AG04450 (cell line): ENCODE data around the gene PRDM8. TPM values are rescaled to one million over a fixed set of nuclear protein-coding genes. Genes with fewer than 3 reads are reported as not detected.
"Not testable (repeated sequence)": the region's sequence is repeated elsewhere in the genome, so short reads cannot be mapped to it uniquely, and the experiment has no call there.

Experiments used
- CTCF ChIA-PET: fragments of 300-600, 350-600 bp; formaldehyde crosslinking; extraction: SDS; loops from one replicate; lab custom pipeline; 2022; ENCODE audit warnings: antibody characterized with exemption, inconsistent platforms; lab: Charles Lee
- POLR2A ChIA-PET: fragments of 350-600 bp; formaldehyde crosslinking; extraction: SDS; loops from one replicate; lab custom pipeline; 2021; ENCODE audit warnings: antibody characterized with exemption, inconsistent platforms; lab: Yijun Ruan, JAX
- DNase-seq: peaks from one replicate; pipeline ENCODE4 v3.0.0-alpha.2; 2011; ENCODE audit warnings: low read depth, low spot score
- H3K27ac ChIP-seq: one replicate; pipeline ENCODE4 v1.5.1; 2012; ENCODE audit warnings: low read depth, low read length, control low read depth
- H3K27me3 ChIP-seq: one replicate; pipeline ENCODE4 v1.6.0; 2012; ENCODE audit warnings: low read length; ENCODE audit not compliant: control insufficient read depth, insufficient read depth
- H3K4me3 ChIP-seq: 2 replicates; pipeline ENCODE4 v1.5.1; 2011; ENCODE audit warnings: mild to moderate bottlenecking, low read depth, low read length, control low read depth
- H3K9me3 ChIP-seq: 2 replicates; pipeline ENCODE4 v1.5.1; 2012; ENCODE audit warnings: low read length; ENCODE audit not compliant: control insufficient read depth, insufficient read depth
- polyA plus RNA-seq: library from polyadenylated mRNA; depleted of rRNA; stranded (reverse); fragments of >200 nt; gene quantifications from 2 replicates; pipeline ENCODE4 v1.2.3, GENCODE V29; 2011
- TF ChIP-seq, protein P1 (sequence below): IDR thresholded peaks from 2 replicates; pipeline ENCODE4 v1.5.1; 2011; ENCODE audit warnings: low read depth, low read length, control low read depth, inconsistent platforms

PRDM8 gene
- polyA plus RNA-seq, 1 experiment = 12.8 TPM

DNA sequence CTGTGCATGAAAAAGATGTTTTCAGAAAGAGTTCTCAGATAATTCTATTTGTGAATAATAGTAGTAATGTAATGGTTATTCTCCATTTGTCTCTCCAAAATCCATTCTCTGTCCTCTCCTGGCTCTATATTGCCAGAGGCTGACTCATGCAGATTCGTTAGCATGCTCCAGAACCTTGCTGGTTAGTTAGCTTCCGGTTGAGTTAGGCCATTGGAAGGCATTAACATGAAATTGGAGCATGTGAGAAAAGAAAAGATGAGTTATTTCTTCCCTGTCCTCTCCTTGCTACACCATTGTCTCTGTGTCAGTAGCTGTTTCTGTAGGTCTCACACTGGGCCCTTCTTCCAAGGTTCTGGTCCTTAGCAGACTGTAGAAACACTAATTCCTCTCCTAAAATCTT is 23.5 kb upstream of the PRDM8 start:
- Histone ChIP-seq H3K27me3 (no peaks in the 10 kb centered on the region), H3K27ac (no peak overlapping the region), H3K9me3 (peaks cover 5% of the 10 kb centered on the region; the same call in 1 of the 2 replicates), H3K4me3 (no peak overlapping the region)
- TF ChIP-seq, protein P1, sequence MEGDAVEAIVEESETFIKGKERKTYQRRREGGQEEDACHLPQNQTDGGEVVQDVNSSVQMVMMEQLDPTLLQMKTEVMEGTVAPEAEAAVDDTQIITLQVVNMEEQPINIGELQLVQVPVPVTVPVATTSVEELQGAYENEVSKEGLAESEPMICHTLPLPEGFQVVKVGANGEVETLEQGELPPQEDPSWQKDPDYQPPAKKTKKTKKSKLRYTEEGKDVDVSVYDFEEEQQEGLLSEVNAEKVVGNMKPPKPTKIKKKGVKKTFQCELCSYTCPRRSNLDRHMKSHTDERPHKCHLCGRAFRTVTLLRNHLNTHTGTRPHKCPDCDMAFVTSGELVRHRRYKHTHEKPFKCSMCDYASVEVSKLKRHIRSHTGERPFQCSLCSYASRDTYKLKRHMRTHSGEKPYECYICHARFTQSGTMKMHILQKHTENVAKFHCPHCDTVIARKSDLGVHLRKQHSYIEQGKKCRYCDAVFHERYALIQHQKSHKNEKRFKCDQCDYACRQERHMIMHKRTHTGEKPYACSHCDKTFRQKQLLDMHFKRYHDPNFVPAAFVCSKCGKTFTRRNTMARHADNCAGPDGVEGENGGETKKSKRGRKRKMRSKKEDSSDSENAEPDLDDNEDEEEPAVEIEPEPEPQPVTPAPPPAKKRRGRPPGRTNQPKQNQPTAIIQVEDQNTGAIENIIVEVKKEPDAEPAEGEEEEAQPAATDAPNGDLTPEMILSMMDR = no peak
- CTCF ChIA-PET = no interaction called here
- no peak for DNase-seq
- POLR2A ChIA-PET = no interaction called here

DNA sequence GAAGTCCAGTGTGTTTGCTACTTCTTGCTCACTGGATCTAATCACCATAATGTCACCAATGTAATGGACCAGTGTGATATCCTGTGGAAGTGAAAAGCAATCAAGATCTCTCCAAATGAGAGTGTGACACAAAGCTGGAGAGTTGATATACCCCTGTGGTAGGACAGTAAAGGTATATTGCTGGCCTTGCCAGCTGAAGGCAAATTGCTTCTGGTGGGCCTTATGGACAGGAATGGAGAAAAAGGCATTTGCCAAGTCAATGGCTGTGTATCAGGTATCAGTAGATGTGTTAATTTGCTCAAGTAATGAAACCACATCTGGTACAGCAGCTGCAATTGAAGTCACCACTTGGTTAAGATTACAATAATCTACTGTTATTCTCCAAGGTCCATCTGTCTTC is 19.5 kb upstream of the PRDM8 start:
- H3K27ac ChIP-seq, H3K4me3 ChIP-seq, DNase-seq, CTCF ChIA-PET, POLR2A ChIA-PET, H3K27me3 ChIP-seq: not testable (repeated sequence)
- H3K9me3 ChIP-seq = peaks cover 13% of the 10 kb centered on the region; the same call in 1 of the 2 replicates

DNA sequence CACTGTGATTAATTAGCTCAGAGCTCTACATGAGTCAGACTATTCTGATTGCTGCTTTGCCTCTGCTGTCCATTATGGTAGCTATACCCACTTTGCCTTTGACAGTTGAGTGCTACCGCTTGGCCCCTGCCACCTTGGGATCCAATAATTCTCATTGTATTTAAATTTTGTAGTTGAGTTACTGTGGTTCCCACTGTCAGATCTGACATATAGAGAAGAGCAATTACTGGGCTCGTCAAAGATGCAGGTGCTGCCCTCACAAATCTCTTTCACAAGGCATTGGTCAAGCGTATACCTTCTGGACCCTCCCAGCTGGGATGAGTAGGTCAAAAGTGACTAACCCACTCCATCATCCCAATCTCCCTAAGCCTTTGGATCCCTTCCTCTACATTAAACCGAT is 18.3 kb upstream of the PRDM8 start:
- ChIA-PET POLR2A (no interaction called here), CTCF (no interaction called here)
- DNase-seq = no peak
- Histone ChIP-seq H3K9me3 (peaks cover 13% of the 10 kb centered on the region; the same call in 1 of the 2 replicates), H3K27me3 (no peaks in the 10 kb centered on the region), H3K27ac (no peak overlapping the region), H3K4me3 (no peak overlapping the region)
- TF ChIP-seq, protein P1 = no peak

DNA sequence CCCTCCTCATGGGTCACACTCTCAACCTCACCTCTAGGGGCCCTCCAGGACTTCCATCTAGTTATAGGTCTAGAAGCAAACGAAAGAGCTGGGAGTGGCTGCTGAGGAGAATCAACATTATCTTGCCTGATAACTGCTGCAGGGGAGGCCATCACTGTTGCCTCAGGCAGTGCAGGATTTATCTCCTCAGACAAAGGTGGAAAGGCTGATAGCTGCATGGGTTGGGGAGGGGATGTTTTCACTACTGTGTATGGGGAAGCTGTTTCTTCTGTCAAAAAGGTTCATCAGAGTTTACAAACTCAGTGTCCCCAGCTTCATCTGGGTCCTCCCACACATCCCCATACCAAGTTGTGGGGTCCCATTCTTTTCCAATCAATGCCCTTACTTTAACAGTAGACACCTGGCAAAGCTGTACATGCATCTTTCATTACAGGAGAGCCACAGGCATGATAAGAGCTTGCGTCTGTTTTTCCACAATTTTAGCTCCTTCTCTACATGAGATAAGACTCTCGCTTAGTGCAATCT is 17.6 kb upstream of the PRDM8 start:
- ChIA-PET POLR2A (no interaction called here), CTCF (no interaction called here)
- TF ChIP-seq, protein P1 = no peak
- no peak overlapping the region for H3K4me3 ChIP-seq
- no peaks in the 10 kb centered on the region for H3K27me3 ChIP-seq
- no peak for DNase-seq
- H3K9me3 ChIP-seq = peaks cover 13% of the 10 kb centered on the region; the same call in 1 of the 2 replicates
- no peak overlapping the region for H3K27ac ChIP-seq

DNA sequence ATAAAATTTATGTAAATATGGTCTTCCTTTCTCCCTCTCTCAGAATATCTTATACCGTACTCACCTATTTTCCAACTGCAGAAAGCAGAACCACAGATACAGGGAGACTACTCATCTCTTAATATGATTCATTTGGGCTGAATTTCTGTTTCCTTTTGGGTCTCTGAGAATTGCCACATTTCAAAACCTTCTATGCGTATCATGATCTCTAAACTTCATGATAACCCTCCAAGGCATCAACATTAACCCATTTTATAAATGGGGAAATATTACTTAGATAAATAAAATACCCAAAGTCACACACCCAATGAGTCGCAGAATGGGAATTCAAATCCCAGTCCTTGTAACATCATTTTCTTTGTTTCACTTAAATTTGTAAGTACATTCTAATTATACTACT is 16.6 kb upstream of the PRDM8 start:
- H3K9me3 ChIP-seq = peaks cover 13% of the 10 kb centered on the region; the same call in 1 of the 2 replicates
- TF ChIP-seq, protein P1 = no peak
- ChIA-PET POLR2A (interaction anchor here (1.3 kb wide), 1 partner anchor 108 kb away, joined by 4 read pairs; the partner anchor contains the start of gene ANTXR2), CTCF (interaction anchor here (0.7 to 1.9 kb wide), 3 partner anchors 9 to 107 kb away, joined by 3 to 8 read pairs (median 4); no protein-coding TSS in a partner anchor)
- no peaks in the 10 kb centered on the region for H3K27me3 ChIP-seq
- no peak overlapping the region for H3K4me3 ChIP-seq
- no peak overlapping the region for H3K27ac ChIP-seq
- DNase-seq = no peak
